ENCODE data around the gene PPM1M.
"Not testable (repeated sequence)": the region's sequence is repeated elsewhere in the genome, so short reads cannot be mapped to it uniquely, and the experiment has no call there.

PPM1M gene

DNA sequence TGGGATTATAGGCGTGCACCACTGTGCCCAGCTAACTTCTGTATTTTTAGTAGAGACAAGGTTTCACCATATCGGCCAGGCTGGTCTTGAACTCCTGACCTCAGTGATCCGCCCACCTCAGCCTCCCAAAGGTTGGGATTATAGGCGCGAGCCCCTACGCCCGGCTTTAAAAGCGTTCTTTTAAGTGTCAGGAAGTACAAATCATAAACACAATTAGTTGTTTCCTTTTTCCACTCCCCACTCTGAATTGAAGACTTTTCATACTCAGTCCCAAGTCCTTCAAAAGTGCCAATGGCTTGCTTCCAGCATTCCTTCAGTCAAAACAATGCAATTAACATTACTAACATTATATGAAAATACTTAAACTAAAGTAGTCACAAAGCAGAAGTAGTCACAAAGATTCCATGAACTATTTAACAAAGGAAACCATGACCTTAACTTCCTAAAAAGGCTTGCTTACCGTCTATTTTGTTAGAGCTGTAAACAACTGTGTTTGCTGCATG is 24.7 kb downstream of the PPM1M start:
- TF ChIP-seq, protein P1, sequence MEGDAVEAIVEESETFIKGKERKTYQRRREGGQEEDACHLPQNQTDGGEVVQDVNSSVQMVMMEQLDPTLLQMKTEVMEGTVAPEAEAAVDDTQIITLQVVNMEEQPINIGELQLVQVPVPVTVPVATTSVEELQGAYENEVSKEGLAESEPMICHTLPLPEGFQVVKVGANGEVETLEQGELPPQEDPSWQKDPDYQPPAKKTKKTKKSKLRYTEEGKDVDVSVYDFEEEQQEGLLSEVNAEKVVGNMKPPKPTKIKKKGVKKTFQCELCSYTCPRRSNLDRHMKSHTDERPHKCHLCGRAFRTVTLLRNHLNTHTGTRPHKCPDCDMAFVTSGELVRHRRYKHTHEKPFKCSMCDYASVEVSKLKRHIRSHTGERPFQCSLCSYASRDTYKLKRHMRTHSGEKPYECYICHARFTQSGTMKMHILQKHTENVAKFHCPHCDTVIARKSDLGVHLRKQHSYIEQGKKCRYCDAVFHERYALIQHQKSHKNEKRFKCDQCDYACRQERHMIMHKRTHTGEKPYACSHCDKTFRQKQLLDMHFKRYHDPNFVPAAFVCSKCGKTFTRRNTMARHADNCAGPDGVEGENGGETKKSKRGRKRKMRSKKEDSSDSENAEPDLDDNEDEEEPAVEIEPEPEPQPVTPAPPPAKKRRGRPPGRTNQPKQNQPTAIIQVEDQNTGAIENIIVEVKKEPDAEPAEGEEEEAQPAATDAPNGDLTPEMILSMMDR (IDR thresholded peaks at IDR 0.05; ENCODE audit: low read depth, low read length, missing control alignments) = no peak
- DNase-seq (ENCODE audit: low read depth) = no peak
- in situ Hi-C loops (cut with HindIII; ENCODE audit: low sequenced_read_pairs) = no loop called here
- H3K4me3 ChIP-seq (ENCODE audit: low read depth, low read length) = no peak overlapping the region

DNA sequence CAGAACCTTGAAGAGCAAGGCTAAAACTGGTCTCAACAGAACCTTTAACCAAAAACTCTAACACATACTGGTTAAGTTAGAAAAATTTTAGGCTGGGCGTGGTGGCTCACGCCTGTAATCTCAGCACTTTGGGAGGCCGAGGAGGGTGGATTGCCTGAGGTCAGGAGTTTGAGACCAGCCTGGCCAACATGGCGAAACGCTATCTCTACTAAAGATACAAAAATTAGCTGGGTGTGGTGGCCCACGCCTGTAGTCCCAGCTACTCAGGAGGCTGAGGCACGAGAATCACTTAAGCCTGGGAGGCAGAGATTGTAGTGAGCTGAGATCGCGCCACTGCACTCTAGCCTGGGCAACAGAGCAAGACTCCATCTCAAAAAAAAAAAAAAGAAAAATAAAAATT is 26.6 kb downstream of the PPM1M start:
- DNase-seq (ENCODE audit: low read depth); in situ Hi-C loops (cut with HindIII; ENCODE audit: low sequenced_read_pairs); H3K4me3 ChIP-seq (ENCODE audit: low read depth, low read length): not testable (repeated sequence)

DNA sequence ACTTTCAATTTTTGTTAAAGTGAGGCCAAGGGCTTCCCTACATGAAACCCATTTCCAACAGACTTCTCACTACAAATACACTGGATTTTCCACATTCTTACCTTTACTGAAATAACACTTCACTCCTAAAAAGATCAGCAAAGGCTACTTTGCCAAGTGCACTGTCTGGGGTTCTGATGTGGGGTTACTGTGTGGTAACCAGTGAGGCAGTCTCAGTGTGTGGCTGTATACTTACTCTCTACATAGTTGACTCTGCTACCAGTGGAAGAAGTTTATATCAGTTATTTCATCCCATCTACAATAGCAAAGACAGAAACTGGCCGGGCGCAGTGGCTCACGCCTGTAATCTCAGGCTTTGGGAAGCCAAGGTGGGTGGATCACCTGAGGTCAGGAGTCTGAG is 27.3 kb downstream of the PPM1M start:
- no peak overlapping the region for H3K4me3 ChIP-seq (ENCODE audit: low read depth, low read length)
- TF ChIP-seq, protein P1 (IDR thresholded peaks at IDR 0.05; ENCODE audit: low read depth, low read length, missing control alignments) = no peak
- DNase-seq (ENCODE audit: low read depth) = no peak
- in situ Hi-C loops (cut with HindIII; ENCODE audit: low sequenced_read_pairs) = no loop called here

DNA sequence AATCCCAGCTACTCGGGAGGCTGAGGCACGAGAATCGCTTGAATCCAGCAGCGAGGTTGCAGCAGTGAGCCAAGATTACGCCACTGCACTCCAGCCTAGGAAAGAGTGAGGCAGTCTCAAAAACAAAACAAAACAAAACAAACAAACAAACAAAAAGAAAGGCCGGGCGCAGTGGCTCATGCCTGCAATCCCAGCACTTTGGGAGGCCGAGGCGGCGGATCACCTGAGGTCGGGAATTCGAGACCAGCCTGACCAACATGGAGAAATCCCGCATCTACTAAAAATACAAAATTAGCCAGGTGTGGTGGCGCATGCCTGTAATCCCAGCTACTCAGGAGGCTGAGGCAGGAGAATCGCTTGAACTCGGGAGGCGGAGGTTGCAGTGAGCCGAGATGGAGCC is 29.2 kb downstream of the PPM1M start:
- in situ Hi-C loops (cut with HindIII; ENCODE audit: low sequenced_read_pairs); DNase-seq (ENCODE audit: low read depth); H3K4me3 ChIP-seq (ENCODE audit: low read depth, low read length): not testable (repeated sequence)

DNA sequence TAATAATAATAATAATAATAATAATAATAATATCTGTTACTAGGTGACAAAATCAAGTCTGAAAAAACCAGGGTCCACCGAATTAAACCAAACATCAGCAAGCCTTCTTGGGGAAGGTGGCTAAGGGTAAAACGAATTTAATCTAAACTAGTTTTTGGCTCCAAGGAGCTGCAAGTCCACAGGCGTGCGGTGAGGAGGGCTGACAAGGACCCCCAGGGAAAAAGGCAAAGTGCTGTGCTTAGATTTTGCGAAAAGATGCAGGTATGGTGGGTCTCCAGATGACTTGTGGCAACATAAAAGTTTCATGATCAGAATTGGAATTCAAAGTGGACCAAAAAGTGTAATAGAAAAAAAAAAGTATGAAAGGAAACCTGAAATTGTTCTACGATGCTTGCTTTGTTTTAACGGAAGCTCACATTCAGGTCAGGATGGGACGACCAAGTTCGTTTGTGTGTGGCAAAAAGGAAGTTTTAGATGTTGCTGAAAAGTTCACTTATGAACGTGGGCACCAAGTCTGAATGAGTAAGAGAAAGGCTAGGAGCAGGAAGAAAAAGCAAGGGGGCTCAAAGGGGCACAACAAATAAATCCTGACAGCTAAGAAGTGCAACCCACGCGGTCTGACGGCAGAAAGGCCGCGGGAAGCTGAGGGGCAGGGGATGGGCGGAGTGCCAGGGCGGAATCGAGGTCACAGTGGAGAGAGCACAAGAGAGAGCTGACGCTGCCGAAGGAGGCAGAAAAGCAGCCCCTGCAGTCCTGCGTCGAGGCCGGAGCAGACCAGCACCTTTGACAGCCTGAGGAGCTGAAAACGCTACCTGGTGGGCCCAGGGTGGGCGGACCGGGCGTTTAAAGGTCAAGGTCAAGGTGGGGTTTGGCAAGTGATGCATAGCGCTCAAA is 31.8 kb downstream of the PPM1M start:
- in situ Hi-C loops (cut with HindIII; ENCODE audit: low sequenced_read_pairs) = no loop called here
- no peak for DNase-seq (ENCODE audit: low read depth)
- TF ChIP-seq, protein P1 (IDR thresholded peaks at IDR 0.05; ENCODE audit: low read depth, low read length, missing control alignments) = no peak

DNA sequence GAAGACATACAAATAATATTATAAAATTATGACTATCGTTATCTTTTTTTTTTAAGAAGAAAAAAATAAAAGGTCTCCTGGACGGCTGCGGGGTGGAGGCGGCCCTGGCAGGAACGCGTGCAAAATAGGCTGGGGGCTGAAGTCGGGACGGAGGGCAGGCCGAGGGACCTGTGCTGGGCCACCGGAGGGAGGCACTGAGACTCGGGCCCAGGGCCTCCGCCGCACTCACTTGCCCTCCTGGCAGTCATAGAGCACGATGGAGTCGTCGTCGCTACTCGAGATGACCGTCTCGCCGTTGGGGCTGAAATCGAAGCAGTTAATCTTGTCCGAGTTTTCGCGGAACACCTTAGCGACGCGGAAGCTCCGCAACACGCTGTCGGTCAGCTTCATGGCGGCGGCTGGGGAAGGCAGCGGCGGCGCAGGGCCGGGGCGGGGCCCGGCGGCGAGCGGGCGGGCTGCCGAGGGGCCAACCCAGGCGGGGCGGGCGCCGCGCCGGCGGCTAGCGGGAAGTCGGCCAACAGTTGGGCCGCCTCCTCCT is 32.5 kb downstream of the PPM1M start:
- H3K4me3 ChIP-seq (ENCODE audit: low read depth, low read length) = peak overlapping the region; percentile 93
- in situ Hi-C loops (cut with HindIII; ENCODE audit: low sequenced_read_pairs) = no loop called here
- TF ChIP-seq, protein P1 (IDR thresholded peaks at IDR 0.05; ENCODE audit: low read depth, low read length, missing control alignments) = peak; percentile 51
- no peak for DNase-seq (ENCODE audit: low read depth)

More for the DNA sequence above, 31.8 kb downstream of the PPM1M start:
- peak overlapping the region; percentile 93 for H3K4me3 ChIP-seq (ENCODE audit: low read depth, low read length)

DNA sequence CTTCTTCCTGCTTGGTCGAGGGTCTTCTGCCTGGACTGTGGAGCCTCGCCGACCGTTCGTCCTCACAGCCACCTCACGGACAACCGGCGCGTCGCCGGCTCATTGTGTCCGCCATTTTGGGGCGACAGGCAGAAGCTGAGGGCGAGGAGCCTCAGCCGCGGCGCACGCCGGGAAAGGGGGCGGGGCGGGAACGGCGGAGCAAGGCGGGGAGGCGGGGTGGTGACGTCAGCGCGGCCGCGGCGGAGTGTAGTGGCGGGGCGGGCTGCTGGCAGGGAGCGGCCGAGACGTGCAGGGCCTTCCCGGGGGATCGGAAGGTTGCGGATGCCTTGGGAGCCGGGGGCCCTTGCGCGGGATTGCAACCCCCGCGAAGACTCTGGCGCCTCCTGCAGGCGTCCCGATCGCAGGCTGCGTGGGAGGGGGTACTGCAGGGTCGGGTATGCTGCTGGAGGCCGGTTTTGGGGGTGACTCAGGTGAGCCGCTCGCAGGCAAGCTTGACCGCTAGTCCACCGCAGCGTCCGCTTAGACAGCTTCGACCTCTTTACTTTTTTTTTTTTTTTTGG is 33.0 kb downstream of the PPM1M start, which contains the start of gene WDR82:
Gene WDR82 (minus strand): TSS at position 140 of the 560 bp plus-strand sequence. CDS start 288 bp downstream, outside the sequence.
- H3K4me3 ChIP-seq (ENCODE audit: low read depth, low read length) = peak within 1 kb of the TSS; percentile 93
- peak; percentile 81 for DNase-seq (ENCODE audit: low read depth)
- TF ChIP-seq, protein P1 (IDR thresholded peaks at IDR 0.05; ENCODE audit: low read depth, low read length, missing control alignments) = peak; percentile 46
- in situ Hi-C loops (cut with HindIII; ENCODE audit: low sequenced_read_pairs) = no loop called here
